Measurements from ENCODE around the gene NMS.
"Not testable (repeated sequence)": the region's sequence is repeated elsewhere in the genome, so short reads cannot be mapped to it uniquely, and the experiment has no call there.

The NMS gene

GRCh38 chr2:100470182-100470581 lies at the start of gene NMS:
Gene NMS (plus strand): TSS chr2:100470482. CDS start chr2:100470489, 7 bp downstream.
- no peak for DNase-seq

DNA sequence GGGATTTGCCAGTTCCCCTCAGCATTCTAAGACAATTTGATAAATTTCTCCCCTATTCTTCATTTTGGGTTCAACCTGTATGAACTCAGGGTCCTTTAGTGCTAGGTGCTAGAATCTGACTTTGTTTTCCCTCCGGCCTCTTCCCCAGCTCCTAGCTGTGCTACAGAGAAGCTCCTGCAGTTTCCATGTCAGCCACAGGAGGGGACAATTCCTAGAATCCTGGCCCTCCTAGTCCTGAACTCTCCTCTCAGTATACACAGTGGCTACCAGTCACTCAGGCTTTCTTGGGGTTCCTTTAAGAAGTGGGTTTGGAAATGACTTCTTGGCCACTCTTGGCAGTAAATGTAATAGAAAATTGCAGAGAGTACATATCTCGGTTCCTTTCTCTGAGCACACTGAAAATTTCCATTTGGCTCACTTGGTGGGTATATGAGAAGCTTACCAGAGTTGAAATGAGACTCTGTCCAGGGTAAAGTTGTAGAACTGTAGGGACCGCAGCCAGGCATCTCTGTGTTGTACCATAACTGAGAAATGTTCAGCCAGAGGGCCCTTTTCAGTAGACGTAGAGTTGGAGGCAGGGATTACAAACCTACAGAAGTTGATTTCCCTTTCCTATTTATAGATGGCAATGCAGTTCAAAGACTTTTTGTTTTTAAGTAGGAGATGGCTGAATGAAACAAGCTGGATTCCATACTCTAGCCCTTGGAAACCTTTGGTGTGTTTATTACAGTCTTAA lies 47.8 kb upstream of the NMS start:
- DNase-seq: no peak

- DNase-seq: no peak
These were observed 46.7 kb upstream of the NMS start for GRCh38 chr2:100423631-100424030.

- no peak for DNase-seq
These were observed 45.9 kb upstream of the NMS start for GRCh38 chr2:100424277-100424875.

GRCh38 chr2:100425107-100425506 lies 45.2 kb upstream of the NMS start:
- no peak for DNase-seq

- no peak for DNase-seq
These were observed 44.5 kb upstream of the NMS start for GRCh38 chr2:100425573-100426383.

DNA sequence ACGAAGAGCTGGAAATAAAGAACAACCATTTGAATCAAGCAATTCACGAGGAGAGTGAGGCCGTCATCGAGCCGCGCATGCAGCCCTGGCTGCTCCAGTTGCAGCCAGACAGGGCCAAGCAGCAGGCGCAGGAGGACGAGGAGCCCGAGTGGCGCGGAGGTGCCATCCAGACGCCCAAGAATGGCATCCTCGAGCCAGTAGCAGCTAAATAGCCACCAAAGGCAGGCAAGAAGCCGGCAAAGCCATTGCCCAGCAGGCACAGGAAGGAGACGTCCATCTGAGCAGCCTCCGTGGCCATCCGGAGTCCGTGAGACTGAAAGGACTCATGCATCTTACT lies 43.9 kb upstream of the NMS start:
- DNase-seq: no peak

DNA sequence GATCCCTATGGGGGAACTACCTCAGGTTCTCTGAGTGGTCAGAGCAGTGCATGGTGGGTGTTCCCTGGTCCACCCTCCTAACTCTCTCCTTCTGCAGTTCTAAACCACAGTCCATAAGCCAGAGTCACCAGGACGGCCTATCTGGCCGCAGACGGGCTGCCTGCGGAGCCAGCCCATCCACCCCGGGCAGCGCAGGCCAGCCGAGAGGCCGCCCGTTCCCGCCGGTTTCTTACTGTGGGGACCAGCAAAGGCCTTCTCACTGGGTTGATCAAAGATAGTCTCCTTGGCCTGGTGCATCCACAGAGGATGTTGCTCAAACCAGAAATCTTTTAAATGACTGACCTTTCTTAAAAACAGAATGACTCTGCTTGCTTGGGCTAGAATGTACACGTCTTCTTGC lies 43.2 kb upstream of the NMS start:
- no peak for DNase-seq

DNA sequence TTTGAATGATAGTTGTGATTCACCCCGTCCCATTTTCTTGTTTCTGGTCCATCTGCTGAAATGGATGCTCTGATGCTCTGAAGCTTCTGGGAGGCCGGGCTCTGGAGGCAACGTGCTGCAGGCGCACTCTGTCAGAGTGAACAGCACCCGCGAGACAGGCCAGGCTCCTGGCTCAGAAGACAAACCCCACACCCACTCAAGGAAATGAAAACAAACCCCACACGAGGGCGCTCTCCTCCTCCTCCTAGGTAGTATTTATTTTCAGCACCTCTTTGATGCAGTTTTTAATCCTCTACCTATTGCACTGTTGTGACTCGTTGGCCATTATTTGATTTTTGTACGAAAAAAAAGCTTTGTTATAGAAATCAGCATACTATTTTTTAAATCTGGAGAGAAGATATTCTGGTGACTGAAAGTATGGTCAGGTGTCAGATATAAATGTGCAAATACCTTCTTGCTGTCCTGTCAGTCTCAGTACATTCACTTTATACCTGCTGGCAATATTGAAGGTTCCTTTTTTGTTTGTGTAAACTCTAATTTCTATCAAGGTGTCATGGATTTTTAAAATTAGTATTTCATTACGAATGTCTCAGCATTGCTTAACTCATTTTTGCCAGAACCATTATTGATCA lies 42.5 kb upstream of the NMS start:
- peak; percentile 4 for DNase-seq

GRCh38 chr2:100429726-100430125 lies 40.6 kb upstream of the NMS start:
- DNase-seq: no peak

GRCh38 chr2:100437751-100438150 lies 32.5 kb upstream of the NMS start:
- DNase-seq: no peak

DNA sequence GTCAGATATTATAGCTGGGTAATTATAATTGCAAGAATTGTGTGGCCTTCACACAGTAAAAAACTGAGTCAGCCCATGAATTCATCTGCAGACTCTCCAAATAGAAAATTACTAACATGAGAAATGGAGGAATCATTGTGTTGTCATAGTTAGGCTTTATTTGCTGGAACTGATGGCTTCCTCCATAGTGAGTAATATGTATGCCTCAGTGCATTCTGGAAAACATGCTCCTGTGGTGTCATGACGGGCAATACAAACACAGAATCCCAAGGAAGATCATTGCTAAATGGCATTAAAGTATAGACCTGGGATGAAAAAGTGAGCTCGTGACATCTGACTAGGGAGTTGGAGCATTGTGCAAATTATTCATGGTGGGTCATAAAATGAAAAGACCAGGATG lies 23.6 kb upstream of the NMS start:
- DNase-seq: no peak

- no peak for DNase-seq
These were observed 19.2 kb upstream of the NMS start for GRCh38 chr2:100451092-100451491.

- DNase-seq: no peak
These were observed 18.5 kb upstream of the NMS start for GRCh38 chr2:100451734-100452133.

GRCh38 chr2:100453853-100454252 lies 16.4 kb upstream of the NMS start:
- no peak for DNase-seq

DNA sequence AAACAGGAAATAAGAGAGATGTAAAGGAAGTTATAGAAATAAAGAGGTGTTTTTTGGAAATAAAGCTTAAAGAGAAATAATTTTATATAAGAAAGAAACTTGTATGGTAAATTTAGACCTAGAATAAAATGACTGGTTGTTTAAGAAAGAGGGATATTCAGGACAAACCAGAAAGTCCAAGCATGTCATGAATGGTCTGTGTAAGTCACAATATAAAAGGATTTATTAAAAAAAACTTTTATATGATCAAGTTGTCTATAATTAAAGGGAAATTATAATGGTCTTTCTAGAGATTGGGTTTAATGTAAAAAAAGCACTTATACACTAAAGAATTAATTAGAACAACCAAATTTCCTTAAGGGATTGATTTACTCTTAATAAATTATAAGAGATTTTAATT lies 13.9 kb upstream of the NMS start:
- not testable (repeated sequence) for DNase-seq

GRCh38 chr2:100460904-100461530 lies 9.3 kb upstream of the NMS start:
- no peak for DNase-seq

- no peak for DNase-seq
These were observed 724 bp downstream of the NMS start for GRCh38 chr2:100470898-100471514.

DNA sequence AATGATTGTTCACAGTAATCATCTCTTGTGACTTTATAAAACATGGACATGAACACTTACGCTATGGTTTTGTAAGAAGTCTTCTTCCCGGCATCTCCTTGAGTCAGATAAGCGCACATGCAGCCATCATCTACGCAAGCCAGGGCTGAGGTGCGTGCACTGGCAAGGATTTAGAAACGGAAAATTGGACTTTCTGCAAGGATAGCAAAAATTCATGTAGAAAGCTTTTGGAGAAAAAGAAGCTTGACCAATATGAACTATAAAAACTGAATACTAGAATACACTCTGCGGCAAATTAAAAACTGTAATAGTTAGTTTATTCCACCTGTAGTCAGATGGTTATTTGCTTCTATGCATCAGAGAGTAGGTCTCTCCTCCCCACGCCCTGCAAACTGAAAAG lies 6.3 kb downstream of the NMS start:
- DNase-seq: no peak

GRCh38 chr2:100482741-100483140 lies 12.5 kb downstream of the NMS start:
- no peak for DNase-seq

GRCh38 chr2:100483895-100484294 lies 13.6 kb downstream of the NMS start:
- DNase-seq: no peak

DNA sequence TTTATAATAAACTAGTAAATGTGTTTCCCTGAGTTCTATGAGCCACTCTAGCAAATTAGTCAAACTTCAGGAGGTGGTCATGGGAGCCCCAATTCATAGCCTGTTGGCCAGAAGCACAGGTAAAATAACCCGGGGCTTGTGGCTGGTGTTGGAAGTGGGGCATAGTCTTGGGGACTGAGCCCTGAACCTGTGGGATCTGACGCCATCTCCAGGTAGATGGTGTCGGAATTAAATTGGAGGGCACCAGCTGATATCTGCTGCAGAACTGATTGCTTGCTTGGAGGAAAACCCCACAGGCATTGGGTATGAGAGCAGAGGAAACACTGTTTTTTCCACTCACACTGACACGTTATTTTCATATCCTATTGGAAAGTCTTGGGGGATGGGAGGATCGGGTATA lies 14.1 kb downstream of the NMS start:
- DNase-seq: no peak

DNA sequence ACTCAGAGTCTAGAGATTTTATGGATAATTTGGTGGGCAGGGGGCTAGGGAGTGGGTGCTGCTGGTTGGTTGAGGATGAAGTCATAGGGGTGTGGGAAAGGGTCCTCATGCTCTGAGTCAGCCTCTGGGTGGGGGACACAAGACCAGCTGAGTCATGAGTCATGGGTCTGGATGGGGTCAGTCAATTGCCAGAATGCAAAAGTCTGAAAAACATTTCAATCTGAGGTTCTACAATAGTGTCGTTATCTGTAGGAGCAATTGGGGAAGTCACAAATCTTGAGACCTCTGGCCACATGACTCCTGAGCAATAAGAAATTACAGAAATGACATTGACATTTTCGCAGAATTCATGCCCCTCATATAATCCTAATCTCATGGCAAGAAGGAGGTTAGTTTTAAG lies 15.1 kb downstream of the NMS start:
- no peak for DNase-seq

All from DMS 273 treated with DMSO at 0.1 percent for 48 hours (cell line).